ENCODE measurements around the gene GLDC. TPM values are rescaled to one million over a fixed set of nuclear protein-coding genes. Genes with fewer than 3 reads are reported as not detected.

The GLDC gene
- total RNA-seq, 6 experiments from 2014 or later = 76.2 to 103 (median 89.3) TPM

- Histone ChIP-seq H3K4me1 (peaks cover 0 to 7% (median 3%) of the 10 kb centered on the region in 4 donors), H3K27ac (no peak overlapping the region), H3K9me3 (no peaks in the 10 kb centered on the region), H3K27me3 (no peaks in the 10 kb centered on the region), H3K4me3 (no peak overlapping the region), H3K36me3 (no peaks in the 10 kb centered on the region)
- DNase-seq (no peak), ATAC-seq (no peak)
- no peak for TF ChIP-seq CTCF (IDR thresholded peaks at IDR 0.05)
- no peak for TF ChIP-seq POLR2A (IDR thresholded peaks at IDR 0.05)
- intact Hi-C loops (cut with DNase I) = loop anchor here in 1 of 2 donors (10.0 kb wide), 1 partner anchor 105 kb away; no protein-coding TSS in a partner anchor
- 60% methylated on average over 2 of the region's 2 CpGs for WGBS (ENCODE audit: insufficient coverage, low coverage, low lambda C conversion rate, missing lambda C conversion rate)
Observed at GRCh38 chr9:6689893-6690674, 44.6 kb upstream of the GLDC start.

GRCh38 chr9:6687180-6687579, 41.7 kb upstream of the GLDC start:
- no peak overlapping the region for H3K4me3 ChIP-seq
- no peak for DNase-seq
- no peak overlapping the region for H3K27ac ChIP-seq
- TF ChIP-seq CTCF (IDR thresholded peaks at IDR 0.05) = no peak
- no peak for ATAC-seq
- H3K27me3 ChIP-seq = no peaks in the 10 kb centered on the region
- H3K36me3 ChIP-seq = no peaks in the 10 kb centered on the region
- no peaks in the 10 kb centered on the region for H3K9me3 ChIP-seq
- intact Hi-C loops (cut with DNase I) = loop anchor here in 1 of 2 donors (10.0 kb wide), 1 partner anchor 102 kb away; no protein-coding TSS in a partner anchor
- 69% methylated on average over 4 of the region's 4 CpGs for WGBS (ENCODE audit: insufficient coverage, low coverage, low lambda C conversion rate, missing lambda C conversion rate)
- H3K4me1 ChIP-seq = peaks cover 0 to 17% (median 3%) of the 10 kb centered on the region in 4 donors

GRCh38 chr9:6686396-6686795, 40.9 kb upstream of the GLDC start:
- no peaks in the 10 kb centered on the region for H3K9me3 ChIP-seq
- H3K27ac ChIP-seq = peak overlapping the region in 2 of 3 donors; percentile 21 to 44
- 21% methylated on average over 3 of the region's 3 CpGs for WGBS (ENCODE audit: insufficient coverage, low coverage, low lambda C conversion rate, missing lambda C conversion rate)
- H3K4me1 ChIP-seq = peaks cover 0 to 19% (median 3%) of the 10 kb centered on the region in 4 donors
- ATAC-seq (peak; percentile 51 to 58 (median 53)), DNase-seq (no peak)
- TF ChIP-seq CTCF (IDR thresholded peaks at IDR 0.05) (peak; percentile 44 to 56 (median 51)), POLR2A (IDR thresholded peaks at IDR 0.05) (no peak)
- H3K27me3 ChIP-seq = no peaks in the 10 kb centered on the region
- no peak overlapping the region for H3K4me3 ChIP-seq
- intact Hi-C loops (cut with DNase I) = loop anchor here in 1 of 2 donors (10.0 kb wide), 1 partner anchor 102 kb away; no protein-coding TSS in a partner anchor
- no peaks in the 10 kb centered on the region for H3K36me3 ChIP-seq

GRCh38 chr9:6681957-6682501, 36.5 kb upstream of the GLDC start:
- WGBS (ENCODE audit: insufficient coverage, low coverage, low lambda C conversion rate, missing lambda C conversion rate) = 40% methylated on average over 15 of the region's 15 CpGs
- Histone ChIP-seq H3K4me1 (peaks cover 0 to 44% (median 12%) of the 10 kb centered on the region in 4 donors), H3K27ac (peak overlapping the region; percentile 94 to 99 (median 96)), H3K9me3 (no peaks in the 10 kb centered on the region), H3K4me3 (peak overlapping the region; percentile 68 to 80 (median 70)), H3K36me3 (no peaks in the 10 kb centered on the region), H3K27me3 (no peaks in the 10 kb centered on the region)
- ATAC-seq (peak in 1 of 4 donors; percentile 0), DNase-seq (no peak)
- TF ChIP-seq CTCF (IDR thresholded peaks at IDR 0.05) = no peak
- TF ChIP-seq POLR2A (IDR thresholded peaks at IDR 0.05) = no peak
- intact Hi-C loops (cut with DNase I) = loop anchor here in 1 of 2 donors (10.0 kb wide), 1 partner anchor 97 kb away; no protein-coding TSS in a partner anchor

Measured in right lobe of liver (tissue), 6 donors.